Mucosa of stomach (tissue), 1 donor: ENCODE results near the gene LBR.
A peak's percentile ranks its signal among the peaks of the same experiment; 100 is the strongest.

Experiments
- H3K27me3 ChIP-seq: one replicate; pipeline ENCODE4 v1.7.0; 2013; ENCODE audit warnings: mild to moderate bottlenecking, low read length; ENCODE audit not compliant: control insufficient read depth, insufficient read depth
- H3K36me3 ChIP-seq: one replicate; pipeline ENCODE4 v1.7.0; 2013; ENCODE audit warnings: low read length; ENCODE audit not compliant: control insufficient read depth, insufficient read depth
- H3K4me1 ChIP-seq: one replicate; pipeline ENCODE4 v1.7.0; 2013; ENCODE audit warnings: mild to moderate bottlenecking, low read length; ENCODE audit not compliant: control insufficient read depth, insufficient read depth
- H3K4me3 ChIP-seq: one replicate; pipeline ENCODE4 v1.7.0; 2013; ENCODE audit warnings: low read length
- H3K9ac ChIP-seq: one replicate; pipeline ENCODE4 v1.7.0; 2013; ENCODE audit warnings: mild to moderate bottlenecking, low read length, moderate library complexity
- H3K9me3 ChIP-seq: one replicate; pipeline ENCODE4 v1.7.0; 2013; ENCODE audit warnings: mild to moderate bottlenecking, low read length, moderate library complexity; ENCODE audit not compliant: control insufficient read depth
- donor health status: Pancreatic carcinoma.

LBR gene

DNA sequence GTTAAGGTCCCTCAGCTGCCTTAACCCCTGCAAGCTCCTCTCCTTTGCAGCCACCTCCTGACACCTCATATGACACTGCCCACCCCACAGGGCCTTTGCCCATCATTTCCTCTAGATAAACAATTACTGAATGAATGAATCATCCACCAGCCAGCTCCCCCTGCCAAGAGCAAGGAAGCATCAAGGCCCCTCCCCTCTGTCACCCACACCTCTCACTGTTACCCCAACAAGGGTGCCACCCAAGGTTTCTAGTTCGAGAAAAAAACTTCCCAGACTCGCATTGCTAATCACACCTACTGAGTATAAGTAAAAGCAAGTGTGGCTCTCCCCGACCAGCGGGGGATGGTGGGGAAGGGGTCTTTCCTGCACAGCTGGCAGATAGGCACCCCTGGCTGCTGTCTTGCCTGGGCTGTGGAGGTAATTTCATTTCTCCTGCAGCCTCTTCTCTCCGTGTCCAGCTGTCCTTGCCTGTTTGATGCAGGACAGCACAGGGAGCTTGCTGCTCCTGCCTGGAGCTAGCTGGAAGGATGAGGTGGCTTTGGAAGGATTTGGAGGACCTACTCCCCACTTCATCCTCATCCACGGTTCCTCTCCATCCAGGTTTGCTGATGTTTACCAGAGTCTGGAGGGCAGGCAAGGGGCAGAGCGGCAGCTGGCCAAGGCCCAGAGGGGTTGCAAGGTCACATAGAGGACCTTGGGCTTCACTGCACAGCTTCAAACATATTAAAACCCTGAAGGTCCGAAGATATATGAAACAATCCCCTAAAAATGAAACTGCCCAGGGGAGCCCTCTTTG is 33.1 kb upstream of the LBR start:
- H3K9me3 ChIP-seq, result no peaks in the 10 kb centered on the region
- H3K4me1 ChIP-seq, result peaks cover 12% of the 10 kb centered on the region
- H3K9ac ChIP-seq, result no peak overlapping the region
- no peaks in the 10 kb centered on the region for H3K36me3 ChIP-seq
- no peak overlapping the region for H3K4me3 ChIP-seq
- H3K27me3 ChIP-seq, result no peaks in the 10 kb centered on the region

DNA sequence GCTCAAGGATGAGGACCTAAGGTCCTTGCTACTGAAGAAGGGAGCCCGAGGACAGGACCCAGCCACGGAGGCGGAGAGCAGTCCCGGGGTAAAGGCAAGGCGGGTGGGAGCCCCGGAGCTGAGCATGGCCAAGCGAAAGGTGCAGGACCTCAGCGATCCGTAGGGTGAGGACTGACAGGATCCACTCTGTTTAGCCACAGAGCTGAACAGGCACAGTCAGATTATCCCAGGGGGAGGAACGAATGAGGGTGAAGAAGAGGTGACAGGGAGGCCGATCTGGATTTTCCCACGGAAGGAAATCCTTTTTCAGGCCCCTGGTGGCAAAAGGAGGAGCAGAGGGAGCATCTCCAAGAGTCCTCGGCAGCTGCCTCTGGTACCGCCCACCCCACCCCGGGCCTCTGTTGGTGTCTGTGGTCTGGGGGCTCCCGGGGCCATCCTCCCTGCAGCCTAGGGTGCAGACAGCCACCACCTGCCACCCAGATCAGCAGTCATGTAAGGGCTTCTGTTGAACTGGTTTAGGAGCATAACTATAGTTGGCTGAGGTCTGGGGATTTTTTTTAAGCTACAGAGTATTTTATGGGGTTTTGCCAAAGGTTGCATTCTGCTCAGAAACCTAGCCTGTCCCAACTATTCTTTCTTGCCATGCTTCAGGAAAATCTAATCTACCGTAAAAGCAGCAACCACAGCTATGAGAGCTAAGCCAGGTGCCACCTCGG is 32.3 kb upstream of the LBR start:
- no peak overlapping the region for H3K9ac ChIP-seq

DNA sequence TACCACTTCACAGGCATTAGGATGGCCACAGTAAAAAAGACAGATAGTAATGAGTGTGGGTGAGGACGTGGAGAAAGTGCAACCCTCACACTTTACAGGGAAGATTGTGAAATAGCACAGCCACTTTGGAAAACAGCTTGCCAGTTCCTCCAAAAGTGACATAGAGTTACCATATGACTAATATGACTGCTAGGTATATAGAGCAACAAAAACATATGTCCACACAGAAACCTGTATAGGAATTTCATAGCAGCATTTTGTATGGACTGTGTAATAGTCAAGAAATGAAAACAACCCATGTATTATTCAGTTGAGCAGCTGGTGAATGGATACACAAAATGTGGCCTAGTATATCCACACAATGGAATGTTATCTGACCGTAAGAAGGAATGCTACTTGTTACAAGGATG is 30.4 kb upstream of the LBR start:
- Histone ChIP-seq H3K36me3 (no peaks in the 10 kb centered on the region), H3K4me1 (peaks cover 28% of the 10 kb centered on the region), H3K9me3 (no peaks in the 10 kb centered on the region), H3K4me3 (no peak overlapping the region), H3K9ac (no peak overlapping the region), H3K27me3 (no peaks in the 10 kb centered on the region)

More for the DNA sequence above, 32.3 kb upstream of the LBR start:
- Histone ChIP-seq H3K27me3 (no peaks in the 10 kb centered on the region), H3K36me3 (no peaks in the 10 kb centered on the region), H3K9me3 (no peaks in the 10 kb centered on the region), H3K4me3 (no peak overlapping the region), H3K4me1 (peaks cover 16% of the 10 kb centered on the region)

DNA sequence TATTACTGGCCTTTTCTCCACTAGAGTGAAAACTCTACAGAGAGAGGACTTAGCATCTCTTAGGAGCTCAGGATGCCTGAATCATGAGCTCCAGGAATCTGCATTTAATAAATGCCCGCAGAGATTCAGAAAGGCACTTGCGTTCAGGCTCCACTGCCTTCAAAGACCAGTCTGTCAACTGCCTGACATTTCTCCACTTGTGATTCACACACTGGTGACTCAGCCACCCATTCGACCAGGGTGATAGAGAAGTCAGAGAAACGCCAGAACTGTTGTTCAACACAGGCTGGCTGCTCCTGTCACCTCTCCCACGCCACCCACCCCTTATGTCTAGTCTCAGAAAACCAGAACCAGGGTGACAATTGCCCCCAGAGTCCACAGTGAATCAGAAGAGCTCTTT is 26.9 kb upstream of the LBR start:
- no peaks in the 10 kb centered on the region for H3K9me3 ChIP-seq
- H3K27me3 ChIP-seq, result no peaks in the 10 kb centered on the region
- no peak overlapping the region for H3K4me3 ChIP-seq
- no peaks in the 10 kb centered on the region for H3K36me3 ChIP-seq
- no peak overlapping the region for H3K9ac ChIP-seq
- peaks cover 22% of the 10 kb centered on the region for H3K4me1 ChIP-seq

DNA sequence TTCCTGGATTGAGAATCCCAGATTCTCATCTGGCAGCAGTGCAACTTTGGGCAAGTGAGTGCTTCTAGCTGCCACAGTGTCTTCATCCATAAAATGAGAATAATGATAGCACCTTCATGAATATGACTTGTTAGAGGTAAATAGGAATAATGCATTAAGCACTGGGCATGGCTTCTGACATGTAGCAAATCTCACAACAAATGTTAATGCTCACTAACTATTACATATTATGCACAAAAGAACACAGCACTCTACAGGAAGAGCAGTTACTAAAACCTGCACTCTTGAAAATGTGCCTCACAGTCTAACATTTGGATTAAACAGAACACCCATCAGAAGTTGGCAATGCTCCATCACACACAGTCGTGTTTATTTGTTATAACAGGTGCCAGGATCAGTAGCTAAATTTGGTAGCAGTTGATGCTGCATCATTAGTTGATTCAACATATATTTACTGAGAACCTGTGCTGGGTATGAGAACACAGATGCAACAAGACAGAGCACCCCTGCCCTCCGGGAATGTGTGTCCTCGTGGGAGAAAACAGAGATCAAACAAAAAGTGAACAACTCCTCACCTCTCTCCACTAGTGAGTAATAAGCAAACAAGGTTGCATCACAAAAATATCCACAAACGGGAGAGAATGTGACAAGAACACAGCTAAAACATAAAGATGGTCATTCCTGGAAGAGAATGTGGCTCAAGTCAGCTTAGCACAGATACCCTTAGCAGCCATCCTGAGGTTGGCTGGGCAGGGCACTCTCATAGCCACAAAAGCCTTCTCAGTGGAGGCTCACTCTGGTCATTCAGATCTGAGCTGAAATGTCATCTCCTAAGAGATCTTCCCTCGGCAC is 26.2 kb upstream of the LBR start:
- no peak overlapping the region for H3K4me3 ChIP-seq
- no peaks in the 10 kb centered on the region for H3K9me3 ChIP-seq
- H3K27me3 ChIP-seq, result no peaks in the 10 kb centered on the region
- H3K9ac ChIP-seq, result no peak overlapping the region
- H3K36me3 ChIP-seq, result no peaks in the 10 kb centered on the region
- peaks cover 27% of the 10 kb centered on the region for H3K4me1 ChIP-seq

DNA sequence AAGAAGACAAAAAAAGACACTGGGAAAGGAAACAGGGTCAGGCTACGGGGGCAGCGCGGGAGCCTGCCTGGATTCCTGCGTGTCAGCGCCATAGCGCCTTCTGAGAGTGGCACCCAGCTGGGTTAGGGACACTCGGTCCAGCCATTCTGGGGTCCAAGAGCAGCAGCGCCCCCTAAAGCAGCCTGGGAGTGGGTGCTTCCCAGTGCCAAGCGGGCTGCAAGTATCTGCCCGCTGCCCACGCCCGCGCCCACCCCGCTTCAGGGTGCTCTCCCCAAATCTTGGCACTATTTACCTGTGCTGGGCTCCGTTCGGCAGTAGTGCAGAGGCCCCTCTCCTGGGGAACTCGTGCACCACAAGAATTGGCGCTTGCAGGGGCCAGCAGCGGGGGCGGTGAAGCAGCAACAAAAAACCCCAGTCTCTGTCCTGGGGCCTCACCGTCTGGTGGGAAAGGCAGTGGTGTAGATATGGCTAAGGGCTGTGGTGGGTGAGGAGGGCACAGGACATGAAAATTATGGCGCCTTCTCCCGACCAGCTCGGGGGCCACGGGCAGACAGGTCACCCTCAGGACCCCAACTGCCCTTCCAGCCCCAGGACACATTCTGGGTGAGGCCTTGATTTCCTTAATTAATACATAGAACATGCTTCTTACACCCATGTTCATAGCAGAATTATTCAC is 24.1 kb upstream of the LBR start:
- H3K9ac ChIP-seq, result no peak overlapping the region
- no peaks in the 10 kb centered on the region for H3K9me3 ChIP-seq
- H3K4me1 ChIP-seq, result peaks cover 45% of the 10 kb centered on the region
- H3K27me3 ChIP-seq, result no peaks in the 10 kb centered on the region
- no peak overlapping the region for H3K4me3 ChIP-seq
- H3K36me3 ChIP-seq, result no peaks in the 10 kb centered on the region

DNA sequence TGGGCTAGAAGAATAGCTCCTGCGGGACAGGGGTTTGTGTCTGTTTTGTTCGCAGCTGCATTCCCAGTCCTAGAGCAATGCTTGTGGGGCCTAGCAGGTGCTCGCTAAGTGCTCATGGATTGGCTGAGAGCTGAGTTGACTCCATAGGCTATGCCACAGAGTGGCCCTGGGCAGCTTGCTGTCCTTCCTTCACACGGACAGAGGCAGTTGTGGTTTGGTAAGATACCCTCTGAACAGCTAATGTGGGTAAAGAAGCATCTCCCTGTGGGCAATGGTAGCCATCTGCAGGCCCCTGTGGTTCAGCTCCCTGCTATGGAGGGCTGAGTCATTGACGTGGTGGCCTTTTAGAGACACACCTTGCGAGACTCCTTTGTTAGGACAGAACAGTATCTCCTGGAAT is 23.5 kb upstream of the LBR start:
- Histone ChIP-seq H3K9ac (no peak overlapping the region), H3K36me3 (no peaks in the 10 kb centered on the region), H3K27me3 (no peaks in the 10 kb centered on the region), H3K9me3 (no peaks in the 10 kb centered on the region), H3K4me1 (peaks cover 51% of the 10 kb centered on the region), H3K4me3 (no peak overlapping the region)

DNA sequence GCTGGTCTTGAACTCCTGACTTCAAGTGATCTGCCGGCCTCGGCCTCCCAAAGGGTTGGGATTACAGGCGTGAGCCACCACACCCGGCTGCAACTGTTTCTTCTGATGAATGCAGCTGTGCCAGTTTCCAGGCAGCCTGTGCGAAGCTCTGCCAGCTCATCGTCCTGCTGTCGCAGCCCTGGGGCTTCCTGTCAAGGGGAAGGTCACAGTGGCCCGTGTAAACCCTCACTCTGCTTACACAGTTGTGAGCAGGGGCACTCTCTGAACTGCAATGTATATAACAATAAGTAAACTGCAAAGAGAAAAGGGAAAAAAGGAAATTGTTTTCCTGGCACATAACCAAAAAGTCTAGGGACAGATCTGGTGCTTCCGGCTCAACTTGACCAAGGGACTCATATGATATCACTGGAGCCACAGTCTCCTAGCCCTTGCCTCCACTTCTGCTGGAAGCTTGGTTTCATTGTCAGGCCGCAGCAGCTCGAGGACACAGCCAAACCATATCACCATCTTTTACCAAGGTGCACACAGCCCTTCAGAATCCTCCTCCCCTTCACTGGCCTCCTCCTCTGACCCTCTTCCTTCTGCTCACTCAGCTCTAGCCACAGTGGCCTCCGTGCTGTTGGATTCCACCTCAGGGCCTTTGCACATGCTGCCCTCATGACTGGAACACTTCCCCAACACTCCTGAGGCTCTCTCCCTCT is 22.8 kb upstream of the LBR start:
- Histone ChIP-seq H3K9me3 (no peaks in the 10 kb centered on the region), H3K4me3 (no peak overlapping the region), H3K9ac (no peak overlapping the region), H3K36me3 (no peaks in the 10 kb centered on the region), H3K4me1 (peaks cover 58% of the 10 kb centered on the region), H3K27me3 (no peaks in the 10 kb centered on the region)

DNA sequence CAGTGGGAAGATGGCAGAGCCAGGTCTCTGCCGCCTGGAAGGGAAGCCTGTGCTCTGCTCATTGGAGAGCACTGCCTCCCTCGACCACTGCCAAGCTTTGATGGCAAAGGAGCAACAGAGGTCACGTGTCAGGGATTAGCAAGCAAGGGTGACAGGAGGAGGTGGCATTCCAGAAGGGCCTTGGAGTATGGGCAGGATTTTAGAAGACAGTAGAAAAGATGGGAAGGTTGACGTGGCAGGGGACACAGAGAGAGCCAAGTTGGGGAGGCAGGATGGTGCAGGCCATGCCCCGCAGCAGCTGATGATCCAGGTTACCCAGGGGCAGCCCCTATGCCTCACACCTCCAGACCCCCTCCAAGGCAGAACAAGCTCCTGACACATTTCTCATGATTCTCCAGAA is 21.9 kb upstream of the LBR start:
- Histone ChIP-seq H3K4me1 (peaks cover 57% of the 10 kb centered on the region), H3K27me3 (no peaks in the 10 kb centered on the region), H3K9me3 (no peaks in the 10 kb centered on the region), H3K9ac (no peak overlapping the region), H3K4me3 (no peak overlapping the region), H3K36me3 (no peaks in the 10 kb centered on the region)

DNA sequence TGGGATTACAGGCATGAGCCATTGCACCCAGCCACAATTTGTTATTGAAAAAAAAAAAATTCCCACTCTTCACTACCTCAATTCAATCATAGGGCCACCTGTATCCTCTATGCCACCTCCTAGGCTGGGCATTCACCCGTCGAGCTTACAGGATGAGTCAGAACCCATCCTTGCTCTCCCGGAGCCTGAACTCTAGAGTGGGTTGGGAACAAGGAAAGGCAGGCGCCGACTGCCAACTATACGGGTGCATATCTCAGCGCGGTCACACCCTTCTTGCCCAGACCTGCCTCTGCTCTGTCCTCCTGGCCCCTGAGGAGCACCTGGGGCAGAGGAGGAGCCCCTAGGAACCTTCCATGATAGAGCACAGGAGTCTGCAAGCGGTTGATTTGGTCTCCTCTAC is 21.4 kb upstream of the LBR start:
- H3K9me3 ChIP-seq, result no peaks in the 10 kb centered on the region
- no peak overlapping the region for H3K4me3 ChIP-seq
- peaks cover 52% of the 10 kb centered on the region for H3K4me1 ChIP-seq
- no peaks in the 10 kb centered on the region for H3K27me3 ChIP-seq
- H3K9ac ChIP-seq, result no peak overlapping the region
- H3K36me3 ChIP-seq, result no peaks in the 10 kb centered on the region

DNA sequence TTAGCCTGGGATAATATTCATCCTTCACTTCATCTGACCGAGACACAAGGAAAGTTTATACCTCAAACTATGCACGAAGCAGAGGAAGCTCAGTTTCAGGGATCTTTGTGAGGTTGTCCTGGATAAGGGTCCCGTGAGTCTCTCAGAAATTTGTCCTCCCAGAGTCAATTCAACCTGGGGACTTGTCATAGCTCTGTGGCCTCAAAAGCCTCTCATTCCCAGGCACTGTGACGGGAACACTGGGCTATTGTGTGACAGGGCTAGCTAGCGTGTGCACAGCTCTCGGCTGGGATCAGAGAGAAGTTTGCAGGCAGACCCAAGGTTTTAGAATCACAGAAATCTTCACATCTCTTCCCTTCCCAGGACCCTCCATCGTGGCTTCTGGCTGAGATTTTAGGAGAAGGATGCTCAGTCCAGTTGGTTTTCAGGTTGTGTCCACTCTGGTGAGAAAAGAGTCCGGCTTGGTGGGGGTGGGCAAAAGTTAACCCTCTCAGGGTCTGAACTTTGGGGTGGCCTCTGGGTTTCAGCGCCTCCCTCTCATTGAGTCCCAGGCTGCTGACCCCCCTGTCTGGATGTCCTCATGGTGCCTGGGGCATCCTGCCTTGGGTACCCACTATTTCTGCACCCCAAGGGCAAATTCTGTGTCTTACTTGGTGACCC is 20.4 kb upstream of the LBR start:
- H3K9me3 ChIP-seq, result no peaks in the 10 kb centered on the region
- H3K4me1 ChIP-seq, result peaks cover 45% of the 10 kb centered on the region
- H3K27me3 ChIP-seq, result no peaks in the 10 kb centered on the region
- H3K4me3 ChIP-seq, result no peak overlapping the region
- no peaks in the 10 kb centered on the region for H3K36me3 ChIP-seq
- H3K9ac ChIP-seq, result peak overlapping the region; percentile 46
